Measurements from ENCODE around the gene ARHGAP15.

The ARHGAP15 gene

DNA sequence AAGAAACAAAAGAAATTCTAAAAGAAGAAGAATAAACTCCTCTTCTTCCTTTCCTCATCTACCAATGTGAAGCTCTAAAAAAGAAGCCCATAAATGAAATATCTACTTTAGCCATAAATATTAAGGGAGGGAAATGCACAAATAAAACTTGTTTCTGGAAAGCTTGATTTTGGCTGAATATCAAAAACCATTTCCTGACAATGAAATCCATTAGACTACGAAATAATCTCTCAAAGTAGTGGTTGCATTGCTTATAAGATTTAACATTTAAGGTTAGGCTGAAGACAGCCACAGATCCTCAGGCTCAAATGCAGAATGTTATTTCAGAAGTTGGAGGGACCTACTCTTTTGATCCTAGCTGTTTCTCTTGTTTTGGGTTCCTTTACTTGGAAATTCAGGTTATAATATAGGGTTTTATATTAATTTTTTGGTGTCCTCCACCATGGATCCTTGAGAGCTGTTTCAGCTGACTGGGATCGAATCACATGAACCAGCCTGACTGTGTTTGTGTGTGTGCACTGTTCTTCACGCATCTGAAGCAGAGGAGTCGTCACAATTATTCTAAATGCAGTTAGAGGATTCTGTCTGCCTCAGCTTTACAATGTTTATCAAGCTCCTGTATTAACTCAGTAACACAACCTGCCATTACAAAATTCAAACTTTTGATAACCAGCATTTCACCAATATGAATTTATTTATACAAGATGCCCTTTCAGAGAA, 474.8 kb downstream of the ARHGAP15 start:
- DNase-seq: no peak

DNA sequence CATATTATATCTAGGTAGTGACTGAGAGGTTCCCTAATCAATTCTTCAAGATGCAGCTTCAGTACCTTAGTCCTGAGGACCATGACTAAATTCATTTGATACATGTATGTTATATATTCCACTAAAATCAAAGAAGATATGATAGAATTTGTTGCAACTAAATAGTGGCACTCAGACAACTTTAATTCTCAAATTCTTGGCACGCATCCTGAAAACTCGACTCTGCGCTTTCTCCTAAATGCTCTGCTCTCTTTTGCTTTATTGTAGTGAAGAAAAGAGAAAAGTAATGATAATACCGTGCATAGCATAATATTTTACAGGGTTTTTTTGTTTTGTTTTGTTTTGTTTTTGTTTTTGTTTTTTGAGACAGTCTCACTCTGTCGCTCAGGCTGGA, 475.3 kb downstream of the ARHGAP15 start:
- DNase-seq: no peak

DNA sequence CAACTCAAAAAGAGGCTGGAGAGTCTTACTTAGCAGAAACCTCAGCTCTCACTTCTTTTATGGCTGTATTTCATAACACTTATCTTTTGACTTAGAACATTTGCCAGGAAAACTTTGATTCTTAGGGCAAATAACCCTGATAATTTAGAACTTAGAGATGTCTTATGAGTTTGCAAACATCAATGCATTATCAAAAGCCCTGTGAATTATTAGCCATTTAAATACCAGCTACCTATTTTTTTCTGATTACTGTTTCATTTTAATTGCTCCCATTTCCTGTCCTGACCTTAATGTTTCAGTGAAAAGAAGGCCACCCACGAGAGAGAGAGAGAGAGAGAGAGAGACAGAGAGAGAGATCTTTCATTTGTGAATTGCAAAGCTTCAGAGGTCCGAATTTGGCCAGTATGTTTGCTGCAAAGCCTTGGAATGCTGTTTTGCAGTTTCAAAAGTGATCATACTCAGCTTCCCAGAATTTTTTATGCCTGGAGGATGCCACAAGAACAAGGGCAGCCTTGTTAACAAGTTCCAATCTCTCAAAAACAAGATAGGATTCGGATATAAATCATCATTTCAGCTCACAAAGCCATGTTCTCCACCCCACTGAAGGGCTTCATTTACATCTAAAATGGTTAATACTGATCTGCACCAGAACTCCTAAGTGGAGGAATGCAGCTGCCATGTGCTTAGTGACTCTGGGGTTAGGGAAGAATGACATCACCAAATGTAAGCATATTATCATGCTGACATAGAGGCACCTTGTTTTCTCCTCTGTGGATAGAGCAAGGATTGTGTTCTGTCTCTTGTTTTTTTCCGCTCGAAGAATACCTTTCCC, 478.2 kb downstream of the ARHGAP15 start:
- DNase-seq: no peak

DNA sequence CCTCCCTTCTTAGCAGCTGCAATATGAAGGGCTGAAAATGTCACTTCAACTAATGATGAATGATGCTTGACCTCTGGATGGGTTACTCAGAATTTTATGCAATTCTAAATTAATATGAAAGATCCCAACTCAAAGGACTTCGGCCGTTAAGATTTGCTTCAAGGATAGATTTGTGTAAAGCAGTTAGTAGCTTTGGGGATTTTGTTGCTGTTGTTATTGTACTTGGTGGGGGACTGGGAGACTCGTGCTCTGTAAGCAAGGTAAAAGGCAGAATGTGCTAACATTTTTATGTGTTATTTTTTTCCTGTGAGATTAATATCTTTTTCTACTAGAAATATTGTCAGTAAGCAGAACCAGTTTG, 478.8 kb downstream of the ARHGAP15 start:
- no peak for DNase-seq

DNA sequence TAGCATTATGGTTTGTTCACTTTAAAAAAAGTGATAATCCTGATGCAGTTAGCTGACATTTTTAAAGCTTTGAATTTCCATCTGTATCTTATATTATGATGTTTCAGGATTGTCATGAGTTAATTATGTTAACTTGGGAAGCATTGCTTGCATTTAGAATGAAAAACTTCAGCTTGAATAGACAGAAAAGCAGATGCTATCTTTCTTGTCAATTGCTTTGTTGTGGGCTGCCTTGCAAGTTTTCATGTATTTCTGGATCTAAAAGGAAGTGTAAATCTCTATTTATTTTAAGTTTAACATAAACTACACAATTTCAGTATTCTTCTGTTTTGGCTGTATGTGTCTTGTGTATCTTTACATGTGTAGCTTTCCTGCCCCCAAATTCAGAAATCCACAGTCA, 479.5 kb downstream of the ARHGAP15 start:
- DNase-seq: no peak

DNA sequence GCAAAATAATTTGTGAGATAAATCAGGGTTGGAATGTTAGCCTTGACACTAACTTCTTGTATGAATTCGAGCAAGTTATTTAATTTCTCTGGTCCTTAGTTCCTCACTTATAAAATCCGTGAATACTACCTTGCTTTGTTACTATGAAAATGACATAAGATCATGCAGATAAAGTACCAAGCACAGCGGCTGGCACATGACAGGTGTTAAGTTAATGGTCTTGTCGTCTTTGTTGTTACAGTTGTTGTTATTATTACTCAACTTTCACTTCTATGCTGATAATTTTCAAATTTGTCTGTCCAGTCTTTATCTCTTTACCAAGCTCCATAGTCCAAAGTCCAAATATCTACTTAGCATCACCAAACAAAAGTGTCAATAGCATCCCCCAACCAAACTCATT, 482.1 kb downstream of the ARHGAP15 start:
- no peak for DNase-seq

DNA sequence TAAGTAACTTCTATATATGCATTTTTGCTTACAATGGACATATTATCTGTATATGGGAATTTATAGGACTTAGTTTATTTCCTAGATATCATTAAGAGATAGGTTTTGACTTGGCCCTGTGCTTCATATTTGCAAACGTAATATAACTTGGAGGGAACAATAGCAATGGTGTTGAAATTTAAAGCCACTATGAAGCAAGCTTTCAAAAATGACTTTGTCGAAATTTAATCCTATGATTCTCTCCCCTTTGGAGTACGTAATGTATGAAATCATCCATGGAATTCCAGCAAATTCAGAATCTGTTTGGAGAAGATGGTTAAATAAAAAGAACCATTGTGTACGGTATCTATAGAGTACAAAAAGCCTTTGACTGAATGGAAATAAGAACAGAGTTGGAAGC, 486.3 kb downstream of the ARHGAP15 start:
- DNase-seq: no peak

DNA sequence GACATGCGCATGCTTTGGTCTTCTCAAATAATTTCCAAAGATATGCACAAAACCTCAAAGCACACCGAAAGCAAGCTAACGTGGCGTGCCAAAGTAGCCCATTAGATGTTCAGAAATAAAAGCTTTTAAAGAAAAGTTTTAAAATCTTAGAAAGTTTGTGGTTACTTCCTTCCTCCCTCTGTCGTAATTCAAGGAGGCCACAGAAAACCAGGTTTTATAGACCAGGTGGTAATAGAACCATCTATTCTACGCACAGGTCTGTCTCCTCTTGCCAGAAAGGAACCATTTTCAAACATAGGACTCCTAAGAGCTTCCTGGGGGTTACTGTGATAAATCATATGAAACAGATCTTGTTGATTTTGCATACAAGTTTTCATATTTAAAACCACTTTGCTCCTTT, 487.2 kb downstream of the ARHGAP15 start:
- no peak for DNase-seq

DNA sequence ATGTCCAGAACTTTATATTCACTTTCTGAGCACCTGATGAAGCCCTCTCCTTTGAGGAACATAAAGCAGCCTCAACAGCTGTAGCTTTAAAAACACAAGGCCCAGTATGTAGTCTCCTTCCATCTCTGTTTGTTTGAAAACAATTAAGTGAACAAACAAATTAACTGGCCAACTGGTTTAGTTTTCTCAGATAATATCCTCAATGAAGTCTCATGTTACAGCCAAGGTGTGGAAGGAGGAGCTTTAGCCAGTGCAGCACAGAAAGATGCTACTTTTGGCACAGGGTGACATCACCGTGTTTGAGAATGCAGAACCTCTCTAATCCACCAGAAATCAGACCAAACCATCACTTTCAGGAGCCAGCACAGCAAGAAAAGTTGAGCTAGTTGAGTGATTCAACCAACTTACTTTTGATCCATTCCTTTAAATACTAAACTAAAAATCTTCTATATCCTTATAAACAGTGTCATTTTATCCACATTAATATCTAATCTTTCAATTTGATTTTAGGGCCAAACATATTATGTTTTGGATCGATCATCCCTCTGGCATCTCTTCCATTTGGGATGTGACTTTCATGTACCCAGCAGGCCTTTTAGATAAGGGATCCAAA, 488.7 kb downstream of the ARHGAP15 start:
- DNase-seq: no peak

DNA sequence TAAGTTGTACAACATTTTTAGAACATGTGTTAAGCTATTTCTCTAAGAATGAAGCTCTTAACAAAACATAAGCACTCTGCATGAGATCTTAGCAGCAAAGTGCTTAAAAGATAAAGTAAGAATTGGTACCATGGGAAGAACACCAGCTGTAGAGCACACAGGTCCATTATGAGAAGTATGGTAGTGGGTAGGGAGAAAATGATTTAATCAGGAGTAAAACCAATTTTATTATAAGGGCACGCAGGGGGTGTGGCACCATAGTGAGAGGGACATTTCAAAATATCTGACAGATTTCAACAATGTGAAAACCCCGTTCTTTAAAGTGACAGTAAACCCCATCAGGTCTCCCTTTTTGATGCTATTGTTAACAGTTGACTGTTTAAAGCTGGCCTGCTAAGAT, 492.9 kb downstream of the ARHGAP15 start:
- no peak for DNase-seq

DNA sequence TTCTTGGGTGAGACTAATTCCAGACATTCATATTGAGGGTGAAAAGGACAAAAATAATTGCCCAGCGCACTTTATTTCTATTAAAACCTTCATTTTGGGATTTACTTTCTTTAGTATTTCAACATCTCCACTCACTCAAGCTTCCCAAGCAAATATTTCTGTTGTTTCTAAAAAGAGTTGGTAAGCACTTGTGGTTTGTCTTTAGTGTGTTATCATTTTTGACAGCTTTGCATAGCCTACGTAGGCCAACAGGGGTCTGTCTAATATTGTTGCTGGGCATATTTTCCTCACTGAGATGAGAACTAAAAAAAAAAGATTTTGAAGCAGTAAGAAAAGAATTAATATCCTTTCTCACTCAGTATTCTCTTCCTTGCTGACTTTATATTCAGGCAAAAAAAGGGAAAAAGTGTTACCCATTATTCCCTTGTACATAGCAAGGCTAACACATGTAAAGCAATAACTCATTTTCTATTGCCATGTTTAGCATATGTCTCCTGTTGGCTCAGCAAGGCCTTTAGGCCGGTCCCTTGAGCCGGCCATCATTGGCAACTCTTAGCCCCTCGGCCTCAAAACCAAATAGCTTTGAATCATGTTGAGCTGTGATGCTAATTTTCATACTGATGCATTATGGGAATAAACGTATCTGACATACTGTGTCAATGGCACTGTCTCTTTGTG, 494.2 kb downstream of the ARHGAP15 start:
- DNase-seq: no peak

DNA sequence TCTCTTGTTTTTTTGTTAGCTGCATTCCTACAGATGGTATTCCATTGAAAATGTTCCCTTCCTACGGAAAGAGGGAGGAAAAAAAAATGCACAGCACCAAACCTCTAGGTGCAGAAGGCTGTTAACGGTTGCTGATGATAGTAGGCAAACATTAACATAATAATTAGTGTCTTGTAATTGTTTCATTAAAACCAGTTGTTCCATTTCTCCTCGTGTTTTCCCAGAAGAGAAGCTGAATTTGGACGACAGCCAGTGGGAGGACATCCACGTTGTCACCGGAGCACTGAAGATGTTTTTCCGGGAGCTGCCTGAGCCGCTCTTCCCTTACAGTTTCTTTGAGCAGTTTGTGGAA, 494.7 kb downstream of the ARHGAP15 start:
- DNase-seq: no peak

DNA sequence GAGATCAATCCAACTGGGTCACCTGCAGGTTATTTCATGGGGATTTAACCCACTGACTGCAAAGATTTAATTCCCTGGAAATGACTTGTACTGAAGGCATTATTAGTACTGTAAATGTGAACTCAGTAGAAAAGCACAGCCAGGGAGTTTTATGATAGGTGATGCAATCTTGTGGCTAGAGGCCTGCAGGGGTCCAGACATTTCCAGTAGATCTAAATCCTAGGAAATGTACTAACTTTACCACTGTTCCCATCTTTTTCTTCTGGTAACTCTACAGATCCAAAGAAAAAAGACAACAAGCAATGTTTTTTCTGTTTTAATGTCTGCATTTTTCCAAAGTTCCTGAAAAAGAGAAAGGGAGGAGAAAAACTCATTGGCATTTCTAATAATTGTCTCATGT, 500.1 kb downstream of the ARHGAP15 start:
- no peak for DNase-seq

DNA sequence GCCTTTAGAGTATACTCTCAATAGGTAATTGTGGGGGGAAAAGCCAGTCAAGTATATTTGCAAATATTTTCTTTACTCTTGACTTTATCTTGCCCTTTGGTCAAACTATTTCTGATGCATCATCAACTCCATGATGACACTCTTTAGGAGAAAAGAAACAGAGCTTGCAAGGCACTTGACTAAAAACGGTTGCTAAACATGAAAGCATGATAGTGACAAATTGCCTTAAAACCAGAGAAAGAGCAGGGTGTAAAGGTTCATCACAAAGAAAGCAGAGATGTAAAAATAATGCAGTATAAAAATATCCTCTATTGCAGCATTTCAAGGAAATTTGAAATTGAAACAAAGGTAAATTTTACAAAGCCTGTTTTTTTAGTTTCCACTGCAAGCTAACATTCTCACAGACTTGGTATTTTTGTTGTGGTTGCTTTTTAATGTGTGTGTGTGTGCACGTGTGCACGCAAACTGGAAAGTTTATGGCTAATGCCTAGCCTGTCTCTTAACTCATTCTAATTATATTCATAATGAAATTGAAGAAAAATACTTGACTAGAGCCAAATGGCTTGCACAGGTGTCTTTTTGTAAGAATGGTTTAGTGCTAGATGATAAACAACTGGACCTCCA, 503.6 kb downstream of the ARHGAP15 start:
- no peak for DNase-seq

DNA sequence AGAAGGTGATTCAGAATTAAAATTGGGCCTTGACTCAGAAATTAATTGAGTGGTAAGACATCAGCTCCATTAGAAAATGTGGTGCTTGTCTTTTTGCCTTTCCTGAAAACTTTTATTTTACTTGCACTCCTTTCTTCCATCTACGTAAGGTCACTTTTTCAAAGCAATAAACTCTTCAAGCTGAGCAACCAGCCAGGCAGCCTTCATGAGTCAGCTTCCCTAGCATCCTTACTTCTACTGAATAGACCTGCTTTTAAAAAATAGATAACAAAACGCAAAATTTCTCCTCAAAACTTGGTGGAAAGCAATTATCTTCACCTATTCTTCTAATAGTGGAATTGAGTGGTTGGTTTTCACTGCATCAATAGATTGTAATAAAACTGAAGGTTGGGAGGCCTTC, 504.2 kb downstream of the ARHGAP15 start:
- DNase-seq: no peak

DNA sequence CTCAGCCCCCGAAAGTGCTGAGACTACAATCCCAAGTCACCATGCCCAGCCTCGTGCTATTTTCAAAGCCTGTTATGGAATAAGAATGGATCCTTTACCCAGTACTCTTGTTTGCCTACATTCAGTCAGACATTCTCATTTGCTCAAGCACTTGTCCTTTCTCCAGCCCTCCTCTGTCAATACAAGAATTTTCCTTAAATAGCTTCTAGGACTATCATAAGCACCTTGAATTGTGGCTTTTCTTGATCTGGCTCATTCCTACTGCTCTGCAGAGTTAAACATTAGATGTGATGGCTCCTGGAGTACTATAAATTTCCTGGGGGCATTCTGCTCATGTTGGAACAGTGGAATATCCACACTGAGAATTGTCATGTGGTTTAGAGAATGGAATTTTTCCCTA, 506.1 kb downstream of the ARHGAP15 start:
- DNase-seq: no peak

DNA sequence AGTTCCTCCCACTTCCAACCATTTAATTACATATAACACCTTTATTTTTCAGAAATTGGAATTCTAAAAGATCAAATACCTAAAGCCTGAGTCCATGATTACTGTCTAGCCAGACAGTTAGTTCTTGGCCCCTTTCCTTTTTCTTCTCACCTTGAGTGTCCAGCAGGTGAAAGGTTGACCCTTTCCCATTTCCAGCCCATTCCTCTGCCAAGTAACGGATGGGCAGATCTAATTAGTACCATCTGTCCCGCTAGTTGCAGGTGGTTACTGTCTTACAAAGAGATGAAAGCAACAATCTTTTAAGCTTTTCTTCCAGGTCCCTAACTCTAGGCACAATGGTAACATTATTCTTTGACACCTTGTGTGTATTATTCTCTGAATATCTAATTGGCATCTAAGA, 506.7 kb downstream of the ARHGAP15 start:
- no peak for DNase-seq

DNA sequence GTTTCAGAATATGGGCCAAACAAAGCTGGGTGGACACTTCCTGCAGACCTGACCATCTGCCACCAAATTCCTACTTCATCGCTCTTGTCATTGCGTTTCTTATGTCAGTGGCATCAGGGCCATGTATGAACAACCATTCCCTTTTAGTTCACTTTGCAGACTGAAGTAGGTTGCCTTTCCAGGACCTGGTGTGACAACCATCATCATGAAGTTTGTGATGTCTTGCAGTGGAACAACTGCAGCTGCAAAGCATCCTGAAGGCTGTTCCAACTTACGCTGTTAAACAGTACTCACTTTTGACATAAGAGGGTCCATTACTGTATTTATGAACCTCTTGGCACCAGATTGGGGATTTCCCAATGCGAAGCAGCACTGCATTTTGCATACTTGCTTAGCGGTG, 511.6 kb downstream of the ARHGAP15 start:
- DNase-seq: no peak

DNA sequence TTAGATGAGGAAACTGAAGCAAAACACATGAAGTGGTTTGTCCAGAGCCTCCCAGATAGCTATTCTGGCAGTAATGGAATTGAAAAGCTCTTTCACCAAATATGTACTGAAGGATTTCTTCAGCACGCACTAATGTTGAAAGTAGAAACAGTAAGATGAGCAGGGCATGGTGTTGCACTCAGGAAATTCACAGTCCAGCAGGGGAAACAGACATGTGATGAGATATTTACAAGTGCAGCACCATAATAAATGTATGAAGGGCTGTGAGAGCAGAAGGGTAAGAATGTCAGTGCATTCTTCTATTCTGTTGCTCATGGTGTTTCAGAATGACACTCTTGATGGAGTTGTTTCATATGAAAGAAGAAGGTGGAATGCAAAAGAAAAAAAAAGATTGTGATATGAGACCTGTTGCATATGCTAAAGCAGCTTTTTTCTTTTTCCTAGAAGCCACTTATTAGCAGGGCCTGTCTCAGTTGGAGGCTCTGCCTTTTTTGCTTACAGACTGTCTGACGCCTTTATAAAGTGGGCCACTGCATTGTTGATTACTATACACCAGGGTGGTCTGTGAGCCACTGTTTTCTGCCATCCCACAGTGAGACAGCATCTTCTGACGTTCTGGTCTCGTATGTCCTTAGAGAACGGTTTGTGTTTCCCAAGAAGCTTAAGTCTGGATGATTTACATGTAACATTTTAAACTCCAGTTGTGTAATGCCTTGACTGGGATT, 516.9 kb downstream of the ARHGAP15 start:
- no peak for DNase-seq

DNA sequence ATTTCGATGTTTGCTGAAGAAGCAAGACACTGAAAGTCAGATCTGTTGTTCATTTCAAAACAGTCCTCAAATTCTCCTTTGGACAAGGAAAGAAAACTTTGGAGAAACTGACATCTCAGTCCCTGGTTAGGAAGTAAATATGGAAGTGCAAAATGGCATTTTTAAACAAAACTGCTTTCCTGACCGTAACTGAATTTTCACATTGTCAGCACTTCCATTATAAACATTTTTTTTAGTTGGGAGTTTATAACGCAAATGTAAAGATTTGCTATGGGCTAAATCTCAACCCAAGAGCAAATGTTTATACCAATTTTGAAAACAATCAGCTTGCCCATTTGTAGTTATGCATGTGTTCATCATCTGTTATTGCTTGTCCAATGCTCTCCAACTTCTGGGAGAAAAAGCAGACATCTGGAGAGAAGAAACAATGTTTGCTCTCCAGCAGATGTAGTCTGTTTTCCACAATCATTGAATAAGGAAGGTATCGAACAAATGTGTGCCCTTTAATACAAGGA, 520.1 kb downstream of the ARHGAP15 start:
- no peak for DNase-seq

DNA sequence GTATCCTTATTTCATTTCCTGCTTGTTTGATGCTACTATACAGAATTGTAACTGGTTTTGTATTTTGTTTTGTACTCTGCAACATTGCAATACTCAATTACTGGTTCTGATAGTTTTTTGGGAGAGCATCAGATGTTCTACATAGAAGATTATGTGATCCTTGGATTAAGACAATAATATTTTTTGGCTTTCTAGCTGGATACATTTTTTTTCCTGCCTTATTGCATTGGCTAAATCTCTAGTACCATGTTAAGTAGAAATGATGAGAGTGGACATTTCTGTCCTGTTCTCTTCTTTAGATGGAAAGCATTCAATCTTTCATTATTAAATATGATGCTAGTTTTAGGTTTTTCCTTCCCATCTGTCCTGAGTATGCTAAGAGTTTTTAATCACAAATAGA, 523.5 kb downstream of the ARHGAP15 start:
- DNase-seq: no peak

DNA sequence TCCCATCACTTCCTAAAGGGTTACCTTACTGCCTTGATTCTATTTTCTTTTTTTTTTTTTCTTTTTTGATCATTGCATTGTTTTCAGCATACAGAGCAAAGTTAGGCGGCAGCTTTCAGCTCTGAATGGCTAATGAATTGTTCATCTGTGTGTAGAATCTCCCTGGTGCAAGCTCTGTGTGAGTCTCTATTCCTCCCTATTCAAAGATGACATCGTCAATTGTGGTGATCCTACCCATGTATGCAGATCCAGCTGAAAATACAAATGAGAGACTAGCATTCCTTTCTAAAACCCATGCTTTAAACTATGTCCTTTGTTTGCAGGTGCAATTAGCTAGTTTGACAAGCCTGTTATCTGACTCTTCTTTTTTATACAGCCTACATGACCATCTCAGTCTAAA, 539.0 kb downstream of the ARHGAP15 start:
- DNase-seq: no peak
